HEK293T (cell line): ENCODE measurements around the gene SLC22A12.

ENCODE experiments used
- CTCF ChIA-PET: fragments of 350-600 bp; formaldehyde crosslinking; extraction: SDS; loops from one replicate; lab custom pipeline; 2021; ENCODE audit warnings: antibody characterized with exemption, inconsistent platforms; lab: Yijun Ruan, JAX
- POLR2A ChIA-PET: fragments of 350-600 bp; formaldehyde crosslinking; extraction: SDS; loops from one replicate; lab custom pipeline; 2020; ENCODE audit warnings: antibody characterized with exemption, inconsistent platforms; lab: Yijun Ruan, JAX
- DNase-seq: peaks from one replicate; pipeline ENCODE4 v3.0.0; 2012; ENCODE audit warnings: mixed read lengths; ENCODE audit errors: extremely low spot score
- ARNT ChIP-seq: fragments of 450-650 bp; IDR thresholded peaks from 2 replicates; pipeline ENCODE4 v1.6.1; 2017; ENCODE audit warnings: mild to moderate bottlenecking
- BHLHE40 ChIP-seq: fragments of 450-650 bp; IDR thresholded peaks from 2 replicates; pipeline ENCODE4 v1.6.1; 2016; ENCODE audit warnings: mild to moderate bottlenecking, moderate library complexity, borderline replicate concordance
- CTBP1 ChIP-seq: fragments of 450-650 bp; IDR thresholded peaks from 2 replicates; pipeline ENCODE4 v1.6.1; 2016; ENCODE audit warnings: borderline replicate concordance
- ELF4 ChIP-seq: fragments of 450-650 bp; IDR thresholded peaks from 2 replicates; pipeline ENCODE4 v1.6.1; 2017; ENCODE audit warnings: antibody characterized with exemption
- FOXA1 ChIP-seq: fragments of 450-650 bp; IDR thresholded peaks from 2 replicates; pipeline ENCODE4 v1.6.1; 2016; ENCODE audit warnings: mild to moderate bottlenecking
- FOXK2 ChIP-seq: fragments of 450-650 bp; IDR thresholded peaks from 2 replicates; pipeline ENCODE4 v1.6.1; 2016; ENCODE audit warnings: mild to moderate bottlenecking
- FOXM1 ChIP-seq: fragments of 450-650 bp; IDR thresholded peaks from 2 replicates; pipeline ENCODE4 v1.6.1; 2017; ENCODE audit warnings: mild to moderate bottlenecking, borderline replicate concordance
- HDGF ChIP-seq: fragments of 450-650 bp; IDR thresholded peaks from 2 replicates; pipeline ENCODE4 v1.6.1; 2017; ENCODE audit warnings: antibody characterized with exemption, borderline replicate concordance
- L3MBTL2 ChIP-seq: fragments of 450-650 bp; conservative IDR thresholded peaks from 2 replicates; pipeline ENCODE4 v1.6.1; 2016; ENCODE audit warnings: mild to moderate bottlenecking
- LEF1 ChIP-seq: fragments of 450-650 bp; IDR thresholded peaks from 2 replicates; pipeline ENCODE4 v1.6.1; 2017; ENCODE audit warnings: mild to moderate bottlenecking, borderline replicate concordance
- NFRKB ChIP-seq: fragments of 450-650 bp; IDR thresholded peaks from 2 replicates; pipeline ENCODE4 v1.6.1; 2016; ENCODE audit warnings: mild to moderate bottlenecking, moderate library complexity
- PKNOX1 ChIP-seq: fragments of 450-650 bp; IDR thresholded peaks from 2 replicates; pipeline ENCODE4 v1.6.1; 2016
- SP1 ChIP-seq: fragments of 450-650 bp; IDR thresholded peaks from 2 replicates; pipeline ENCODE4 v1.6.1; 2017
- TARDBP ChIP-seq: fragments of 450-650 bp; IDR thresholded peaks from 2 replicates; pipeline ENCODE4 v1.6.1; 2016
- ZNF384 ChIP-seq: fragments of 450-650 bp; IDR thresholded peaks from 2 replicates; pipeline ENCODE4 v1.6.1; 2016

Gene SLC22A12

GRCh38 chr11:64598797-64599697 is 8.0 kb downstream of the SLC22A12 start:
- DNase-seq, result no peak
- CTCF ChIA-PET, result no interaction called here
- POLR2A ChIA-PET, result no interaction called here
- no peak for TF ChIP-seq ZNF384
- no peak for TF ChIP-seq ELF4
- TF ChIP-seq NFRKB, result no peak

GRCh38 chr11:64599698-64600211 is 8.7 kb downstream of the SLC22A12 start:
- CTCF ChIA-PET, result no interaction called here
- TF ChIP-seq PKNOX1, result no peak
- no peak for TF ChIP-seq BHLHE40
- no peak for TF ChIP-seq ZNF384
- POLR2A ChIA-PET, result no interaction called here
- no peak for DNase-seq

DNA sequence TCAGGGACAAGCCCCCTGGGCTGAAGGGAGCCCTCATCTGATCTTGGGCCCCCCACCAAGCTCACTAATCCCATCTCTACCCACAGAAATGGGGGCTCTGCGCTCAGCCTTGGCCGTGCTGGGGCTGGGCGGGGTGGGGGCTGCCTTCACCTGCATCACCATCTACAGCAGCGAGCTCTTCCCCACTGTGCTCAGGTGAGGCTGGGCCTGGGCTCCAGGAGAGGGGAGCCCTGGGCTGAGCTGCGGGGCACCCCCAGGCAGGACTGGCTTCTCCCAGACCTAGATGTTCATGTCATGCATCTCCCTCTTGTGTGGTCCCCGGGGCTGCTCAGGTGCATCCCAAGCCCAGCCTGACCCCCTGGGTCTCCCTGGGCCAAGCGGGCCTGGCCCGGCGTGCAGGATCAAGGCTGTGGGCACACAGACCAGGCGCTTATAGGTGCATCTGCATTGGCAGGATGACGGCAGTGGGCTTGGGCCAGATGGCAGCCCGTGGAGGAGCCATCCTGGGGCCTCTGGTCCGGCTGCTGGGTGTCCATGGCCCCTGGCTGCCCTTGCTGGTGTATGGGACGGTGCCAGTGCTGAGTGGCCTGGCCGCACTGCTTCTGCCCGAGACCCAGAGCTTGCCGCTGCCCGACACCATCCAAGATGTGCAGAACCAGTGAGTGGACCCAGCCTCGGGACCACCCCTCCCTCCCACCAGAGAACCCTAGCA is 9.4 kb downstream of the SLC22A12 start:
- DNase-seq, result no peak
- ChIA-PET POLR2A (no interaction called here), CTCF (no interaction called here)
- no peak for TF ChIP-seq BHLHE40
- TF ChIP-seq FOXK2, result no peak
- TF ChIP-seq PKNOX1, result no peak

DNA sequence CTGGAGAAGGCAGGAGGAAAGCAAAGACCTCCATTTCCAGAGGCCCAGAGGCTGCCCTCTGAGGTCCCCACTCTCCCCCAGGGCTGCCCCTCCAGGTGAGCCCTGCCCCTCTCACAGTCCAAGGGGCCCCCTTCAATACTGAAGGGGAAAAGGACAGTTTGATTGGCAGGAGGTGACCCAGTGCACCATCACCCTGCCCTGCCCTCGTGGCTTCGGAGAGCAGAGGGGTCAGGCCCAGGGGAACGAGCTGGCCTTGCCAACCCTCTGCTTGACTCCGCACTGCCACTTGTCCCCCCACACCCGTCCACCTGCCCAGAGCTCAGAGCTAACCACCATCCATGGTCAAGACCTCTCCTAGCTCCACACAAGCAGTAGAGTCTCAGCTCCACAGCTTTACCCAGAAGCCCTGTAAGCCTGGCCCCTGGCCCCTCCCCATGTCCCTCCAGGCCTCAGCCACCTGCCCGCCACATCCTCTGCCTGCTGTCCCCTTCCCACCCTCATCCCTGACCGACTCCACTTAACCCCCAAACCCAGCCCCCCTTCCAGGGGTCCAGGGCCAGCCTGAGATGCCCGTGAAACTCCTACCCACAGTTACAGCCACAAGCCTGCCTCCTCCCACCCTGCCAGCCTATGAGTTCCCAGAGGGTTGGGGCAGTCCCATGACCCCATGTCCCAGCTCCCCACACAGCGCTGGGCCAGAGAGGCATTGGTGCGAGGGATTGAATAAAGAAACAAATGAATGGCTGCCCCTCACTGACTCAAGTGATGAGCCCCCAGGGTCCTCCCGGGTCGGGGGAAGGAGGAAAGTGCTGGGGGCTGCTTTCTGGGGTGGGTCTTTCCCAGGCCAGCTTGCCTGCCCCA is 10.8 kb downstream of the SLC22A12 start:
- ChIA-PET POLR2A (no interaction called here), CTCF (interaction anchor here (0.6 kb wide), 1 partner anchor 147 kb away, joined by 3 read pairs; no protein-coding TSS in a partner anchor)
- no peak for DNase-seq
- no peak for TF ChIP-seq FOXM1

DNA sequence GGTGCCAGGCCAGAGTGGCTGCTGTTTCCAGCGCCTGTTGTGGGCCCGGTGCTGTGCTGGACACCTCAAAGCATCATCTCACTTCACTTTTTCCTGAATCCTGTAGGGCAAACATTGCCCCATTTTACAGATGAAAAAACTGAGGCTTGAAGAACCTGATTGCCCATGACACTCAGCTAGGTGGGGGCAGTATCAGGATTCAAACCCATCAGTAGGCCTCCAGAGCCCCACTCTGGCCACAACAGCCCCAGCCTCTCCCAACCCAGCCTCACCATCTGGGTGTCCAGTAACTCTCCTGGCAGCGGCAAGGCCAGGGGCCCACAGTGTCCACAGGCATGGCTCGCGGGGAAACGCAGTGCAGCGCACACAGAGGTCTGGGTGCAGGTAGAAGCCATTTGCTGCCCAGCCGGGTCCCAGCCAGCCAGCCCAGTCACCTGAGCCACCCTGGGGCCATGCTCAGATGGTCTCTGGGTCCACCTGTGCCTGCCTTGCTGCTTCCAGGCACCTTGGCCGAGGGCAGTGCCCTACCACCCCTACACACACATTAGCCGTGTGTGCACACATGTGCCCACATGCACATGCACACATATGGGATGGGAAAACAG is 11.5 kb downstream of the SLC22A12 start:
- ChIA-PET CTCF (no interaction called here), POLR2A (no interaction called here)
- TF ChIP-seq FOXA1 (no peak), CTBP1 (no peak), TARDBP (no peak), ZNF384 (no peak), L3MBTL2 (no peak), HDGF (no peak), PKNOX1 (no peak), SP1 (no peak), ELF4 (no peak), ARNT (no peak), LEF1 (no peak), BHLHE40 (no peak), FOXK2 (no peak)
- DNase-seq, result no peak

- ChIA-PET CTCF (no interaction called here), POLR2A (no interaction called here)
- TF ChIP-seq FOXM1 (no peak), ELF4 (no peak)
- DNase-seq, result no peak
Observed at GRCh38 chr11:64603411-64604110, 12.5 kb downstream of the SLC22A12 start.
